HG02884 (cell line): ENCODE results near the gene FAM25A.
A peak's percentile ranks its signal among the peaks of the same experiment; 100 is the strongest.
"Not testable (repeated sequence)": the region's sequence is repeated elsewhere in the genome, so short reads cannot be mapped to it uniquely, and the experiment has no call there.

ENCODE experiments used
- ATAC-seq: cut with Tn5 transposase; IDR thresholded peaks from one replicate; pipeline ENCODE4 v1.9.1; 2021; ENCODE audit warnings: mild to moderate bottlenecking, moderate library complexity; ENCODE audit not compliant: unreplicated experiment

Gene FAM25A

GRCh38 chr10:87009134-87009696 is 10.9 kb upstream of the FAM25A start:
- ATAC-seq: not testable (repeated sequence)

DNA sequence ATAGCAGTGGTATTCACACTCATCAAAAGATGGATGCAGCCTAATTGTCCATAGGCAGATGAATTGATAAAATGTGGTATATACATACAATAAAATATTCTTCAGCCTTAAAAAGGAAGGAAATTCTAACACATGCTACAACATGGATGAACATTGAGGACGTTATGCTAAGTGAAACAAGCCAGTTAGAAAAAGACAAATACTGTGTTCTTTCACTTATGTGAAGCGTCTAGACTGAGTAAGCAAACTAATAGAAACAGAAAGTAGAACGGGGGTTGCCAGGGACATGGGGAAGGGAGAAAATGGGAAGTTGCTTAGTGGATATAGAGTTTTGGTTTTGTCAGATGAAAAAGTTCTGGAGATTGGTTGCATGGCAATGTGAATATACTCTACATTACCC is 6.6 kb upstream of the FAM25A start:
- not testable (repeated sequence) for ATAC-seq

DNA sequence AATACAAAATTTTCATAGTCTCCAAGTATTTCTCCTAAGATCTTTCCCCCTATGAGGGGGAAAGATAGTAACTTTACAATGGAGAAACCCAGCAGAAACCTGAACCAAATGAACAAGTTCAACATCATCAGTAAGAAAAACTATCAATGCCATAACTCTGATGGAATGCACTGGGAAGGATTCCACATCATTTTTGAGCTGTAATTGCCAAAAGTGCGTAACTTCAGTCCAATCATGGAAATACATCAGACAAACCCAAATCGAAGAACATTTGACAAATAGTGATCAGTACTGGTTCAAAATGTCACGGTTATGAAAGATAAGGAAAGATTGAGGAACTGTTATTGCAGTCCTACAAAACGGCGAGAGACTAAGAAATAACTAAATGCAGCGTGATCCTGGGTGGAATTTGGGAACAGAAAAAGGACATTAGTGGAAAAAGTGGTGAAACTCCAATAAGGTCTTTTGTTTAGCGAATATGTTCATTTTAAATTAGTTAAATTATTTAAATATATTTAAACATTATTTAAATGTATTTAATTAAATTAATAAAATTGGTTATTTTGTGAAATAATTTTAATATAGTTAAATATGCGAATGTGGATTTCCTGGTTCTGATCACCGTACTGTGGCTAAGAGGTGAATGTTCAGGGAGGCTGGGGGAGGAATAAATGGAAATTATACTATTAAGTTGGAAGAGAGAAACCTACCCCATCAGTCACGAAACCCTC is 4.9 kb upstream of the FAM25A start:
- ATAC-seq: not testable (repeated sequence)

DNA sequence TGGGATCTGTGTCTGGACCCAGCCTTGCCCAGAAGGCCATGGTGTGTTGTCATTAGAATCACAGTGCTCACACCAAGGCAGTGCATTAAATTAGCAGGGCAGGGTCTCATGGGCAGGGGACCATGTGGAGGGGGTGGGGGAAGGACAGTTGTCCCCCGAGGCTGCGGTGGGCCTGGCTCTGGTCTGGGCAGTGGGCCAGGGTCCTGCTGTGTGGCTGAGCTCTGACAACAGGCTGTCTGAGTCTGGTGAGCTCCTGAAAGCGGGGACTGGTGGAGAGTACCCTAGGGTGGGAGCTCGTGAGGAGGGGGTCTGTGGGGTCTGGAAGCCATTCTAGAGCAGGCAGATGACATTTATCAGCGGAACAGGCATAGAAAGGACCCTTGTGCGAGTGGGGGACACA is 2.0 kb upstream of the FAM25A start:
- ATAC-seq: not testable (repeated sequence)

DNA sequence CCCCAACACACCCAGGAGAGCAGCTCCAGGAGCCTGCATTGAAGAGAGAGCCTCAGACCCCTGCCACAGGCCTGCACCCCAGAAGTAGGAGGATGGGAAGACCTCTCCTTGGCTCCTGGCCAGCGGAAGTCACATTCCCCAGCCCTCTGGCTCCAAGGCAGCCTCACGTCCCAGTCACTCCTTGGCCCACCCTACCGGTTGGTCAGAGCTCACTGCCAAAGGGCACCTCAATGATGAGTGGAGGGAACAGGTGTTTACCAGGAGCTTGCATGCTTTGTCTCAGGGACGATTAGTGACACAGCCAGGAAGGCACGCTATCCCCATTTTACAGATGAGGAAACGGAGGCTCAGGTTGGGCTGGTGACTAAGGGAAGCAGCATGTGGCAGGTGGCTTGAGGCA is 1.0 kb upstream of the FAM25A start:
- not testable (repeated sequence) for ATAC-seq

GRCh38 chr10:87019504-87019903 is 590 bp upstream of the FAM25A start:
- ATAC-seq: not testable (repeated sequence)

DNA sequence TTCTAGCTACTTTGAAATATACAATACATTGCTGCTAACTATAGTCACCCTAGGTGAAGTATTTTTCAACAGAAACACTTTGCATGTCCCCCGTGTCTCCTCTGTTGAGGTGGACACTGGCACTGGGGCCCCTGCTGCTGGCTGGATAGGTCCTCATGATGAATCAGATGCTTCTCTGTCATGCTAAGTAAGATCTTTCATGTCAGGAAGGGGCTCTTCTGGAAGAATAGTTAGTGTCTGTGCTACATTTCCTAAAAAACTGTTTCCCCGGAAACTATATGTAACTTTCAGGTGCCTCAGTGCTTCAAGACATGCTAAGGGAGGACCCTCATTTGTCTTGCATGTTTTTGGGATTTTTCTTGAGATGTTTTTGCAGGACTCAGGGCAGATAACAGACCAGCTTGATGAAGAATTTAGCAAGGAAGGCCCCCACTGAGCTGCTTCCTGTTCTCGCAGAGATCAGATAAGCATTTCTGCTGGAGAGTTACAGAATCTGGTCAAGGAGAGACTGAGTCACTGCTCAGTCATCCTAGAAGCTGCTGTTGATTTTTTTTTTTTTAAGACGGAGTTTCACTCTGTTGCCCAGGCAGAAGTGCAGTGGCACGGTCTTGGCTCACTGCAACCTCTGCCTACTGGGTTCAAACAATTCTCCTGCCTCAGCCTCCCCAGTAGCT is 5.3 kb downstream of the FAM25A start:
- not testable (repeated sequence) for ATAC-seq

DNA sequence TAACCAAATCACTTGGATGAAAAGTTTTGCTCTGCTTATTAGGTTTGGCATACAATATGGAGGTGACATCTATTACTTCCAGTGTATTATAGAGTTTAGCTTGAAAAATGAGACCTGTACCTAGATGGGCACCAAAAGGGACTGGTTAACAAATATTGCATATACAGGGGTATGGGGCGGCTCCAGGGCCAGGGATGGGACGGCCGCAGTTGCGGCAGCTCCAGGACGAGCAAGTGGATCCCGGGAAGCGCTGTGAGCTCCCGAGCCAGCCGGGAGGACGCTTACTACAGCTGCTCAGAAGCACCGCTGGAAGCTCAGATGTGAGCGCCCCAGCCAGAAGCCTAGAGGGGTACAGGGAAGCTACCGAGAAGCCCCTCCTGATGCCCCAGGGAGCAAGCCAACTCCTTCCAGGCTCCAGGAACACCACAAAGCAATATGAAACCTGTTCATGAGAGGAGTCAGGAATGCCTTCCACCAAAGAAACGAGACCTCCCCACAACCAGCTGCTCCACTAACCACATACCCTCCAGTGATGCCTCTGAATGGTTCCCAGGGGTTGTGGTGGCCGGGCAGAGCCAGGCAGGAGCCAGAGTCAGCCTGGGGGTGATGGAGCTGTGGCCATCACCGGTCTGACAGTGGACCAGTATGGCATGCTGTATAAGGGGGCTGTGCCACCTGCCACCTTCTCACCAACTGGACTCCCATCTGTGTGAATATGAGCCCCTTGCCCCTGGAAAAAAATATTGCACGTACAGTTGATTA is 6.8 kb downstream of the FAM25A start:
- not testable (repeated sequence) for ATAC-seq

DNA sequence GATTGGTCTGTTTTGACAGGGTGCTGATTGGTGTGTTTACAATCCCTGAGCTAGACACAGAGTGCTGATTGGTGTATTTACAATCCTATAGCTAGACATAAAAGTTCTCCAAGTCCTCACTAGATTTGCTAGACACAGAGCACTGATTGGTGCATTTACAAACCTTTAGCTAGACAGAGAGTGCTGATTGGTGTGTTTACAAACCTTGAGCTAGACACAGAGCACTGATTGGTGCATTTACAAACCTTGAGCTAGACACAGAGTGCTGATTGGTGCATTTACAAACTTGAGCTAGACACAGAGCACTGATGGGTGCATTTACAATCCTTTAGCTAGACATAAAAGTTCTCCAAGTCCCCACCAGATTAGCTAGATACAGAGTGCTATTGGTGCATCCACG is 10.3 kb downstream of the FAM25A start:
- not testable (repeated sequence) for ATAC-seq

DNA sequence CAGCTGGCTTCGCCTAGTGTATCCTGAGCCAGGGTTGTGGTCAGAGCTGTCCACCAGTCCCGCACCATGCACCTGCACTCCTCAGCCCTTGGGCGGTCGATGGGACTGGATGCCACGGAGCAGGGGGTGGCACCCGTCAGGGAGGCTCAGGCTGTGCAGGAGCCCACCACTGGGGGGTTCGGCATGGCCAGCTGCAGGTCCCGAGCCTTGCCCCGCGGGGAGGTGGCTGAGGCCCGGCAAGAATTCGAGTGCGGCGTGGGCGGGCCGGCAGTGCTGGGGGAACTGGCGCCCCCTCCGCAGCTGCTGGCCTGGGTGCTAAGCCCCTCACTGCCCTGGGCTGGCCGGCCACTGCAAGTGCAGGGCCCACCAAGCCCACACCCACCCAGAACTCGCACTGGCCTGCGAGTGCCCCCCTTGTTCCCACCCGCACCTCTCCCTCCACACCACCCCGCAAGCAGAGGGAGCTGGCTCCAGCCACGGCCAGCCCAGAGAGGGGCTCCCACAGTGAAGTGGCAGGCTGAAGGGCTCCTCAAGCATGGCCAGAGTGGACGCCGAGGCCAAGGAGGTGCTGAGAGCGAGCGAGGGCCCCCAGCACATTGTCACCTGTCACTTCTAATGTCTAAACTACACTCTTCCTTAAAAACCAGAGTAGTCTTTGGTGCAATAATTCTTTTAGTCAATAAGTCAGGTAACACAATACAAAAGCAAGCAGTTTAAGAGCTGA is 11.0 kb downstream of the FAM25A start:
- ATAC-seq: no peak

DNA sequence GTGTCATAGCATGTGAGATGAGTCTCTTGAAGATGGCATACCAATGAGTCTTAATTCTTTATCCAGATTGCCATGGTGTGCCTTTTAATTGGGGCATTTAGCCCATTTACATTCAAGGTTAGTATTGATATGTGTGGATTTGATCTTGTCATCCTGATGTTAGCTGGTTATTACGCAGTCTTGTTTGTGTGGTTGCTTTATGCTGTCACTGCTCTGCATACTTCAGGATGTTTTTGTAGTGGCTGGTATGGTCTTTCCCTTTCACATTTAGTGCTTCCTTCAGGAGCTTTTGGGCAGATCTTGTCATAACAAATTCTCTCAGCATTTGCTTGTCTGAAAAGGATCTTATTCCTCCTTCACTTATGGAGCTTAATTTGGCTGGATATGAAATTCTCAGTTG is 16.5 kb downstream of the FAM25A start:
- no peak for ATAC-seq

DNA sequence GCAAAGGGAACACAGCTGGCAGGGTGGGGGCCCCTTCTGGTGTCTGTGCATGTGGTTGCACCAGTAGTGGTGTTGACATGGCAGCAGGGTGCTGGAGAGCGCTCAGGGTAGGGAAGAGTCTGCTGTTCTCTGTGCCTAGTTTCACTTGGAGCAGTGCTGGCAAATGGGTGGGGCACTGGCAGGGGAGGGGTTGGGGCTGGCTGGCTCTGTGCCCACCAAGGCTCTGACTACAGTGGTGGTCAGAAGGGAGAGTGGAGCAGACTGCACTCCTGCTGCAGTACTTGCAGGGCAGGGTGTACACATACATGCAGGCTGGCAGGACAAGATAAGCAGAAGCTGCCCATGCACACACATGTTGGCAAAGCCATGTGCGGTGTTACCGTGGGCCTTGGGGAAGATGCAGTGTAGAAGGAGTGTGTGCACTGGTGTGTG is 18.2 kb downstream of the FAM25A start:
- ATAC-seq: no peak

DNA sequence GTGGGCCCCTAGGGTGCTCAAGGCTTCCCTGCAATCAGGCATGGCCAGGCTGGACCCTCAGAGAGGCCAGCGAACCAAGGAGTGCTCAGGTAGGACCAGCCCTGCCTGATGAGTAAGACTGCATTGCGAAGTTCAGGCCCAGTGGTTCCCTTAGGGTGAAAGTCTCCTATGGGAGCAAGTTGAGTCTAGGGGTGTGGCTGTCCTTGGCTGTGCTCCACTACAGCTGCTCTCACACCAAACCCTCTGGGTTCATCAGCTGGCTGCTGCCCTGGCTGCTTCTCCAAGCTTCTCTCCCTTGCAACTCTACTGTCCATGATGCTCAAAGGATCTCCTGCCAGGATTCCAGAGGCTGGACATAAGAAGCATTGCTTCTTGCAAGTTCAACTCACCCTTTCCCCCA is 18.7 kb downstream of the FAM25A start:
- ATAC-seq: no peak

DNA sequence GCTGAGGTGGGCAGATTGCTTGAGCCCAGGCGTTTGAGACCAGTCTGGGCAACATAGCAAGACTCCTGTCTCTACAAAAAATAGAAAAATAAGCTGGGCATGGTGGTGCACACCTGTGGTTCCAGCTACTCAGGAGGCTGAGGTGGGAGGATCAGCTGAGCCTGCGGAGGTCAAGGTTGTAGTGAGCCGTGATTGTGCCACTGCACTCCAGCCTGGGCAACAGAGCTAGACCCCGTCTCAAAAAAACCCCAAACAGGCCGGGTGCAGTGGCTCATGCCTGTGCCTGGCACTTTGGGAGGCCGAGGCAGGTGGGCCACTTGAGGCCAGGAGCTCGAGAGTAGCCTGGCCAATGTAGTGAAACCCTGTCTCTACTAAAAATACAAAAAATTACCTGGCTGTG is 23.5 kb downstream of the FAM25A start:
- ATAC-seq: not testable (repeated sequence)

DNA sequence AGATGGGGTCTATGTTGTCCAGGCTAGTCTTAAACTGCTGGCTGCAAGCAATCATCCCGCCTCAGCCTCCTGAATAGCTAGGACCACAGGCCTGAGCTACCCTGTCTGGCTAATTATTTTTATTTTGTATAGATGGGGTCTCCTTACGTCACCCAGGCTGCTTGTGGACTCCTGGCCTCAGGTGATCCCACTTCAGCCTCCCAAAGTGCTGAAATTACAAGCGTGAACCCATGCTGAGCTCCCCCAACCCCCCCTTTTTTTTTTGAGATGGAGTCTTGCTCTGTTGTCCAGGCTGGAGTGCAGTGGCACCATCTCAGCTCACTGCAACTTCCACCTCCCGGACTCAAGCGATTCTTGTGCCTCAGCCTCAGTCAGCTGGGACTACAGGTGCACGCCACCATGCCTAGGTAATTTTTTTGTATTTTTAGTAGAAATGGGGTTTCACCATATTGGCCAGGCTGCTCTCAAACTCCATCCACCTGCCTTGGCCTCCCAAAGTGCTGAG is 25.4 kb downstream of the FAM25A start:
- no peak for ATAC-seq

GRCh38 chr10:87053111-87053510 is 33.0 kb downstream of the FAM25A start:
- no peak for ATAC-seq

- no peak for ATAC-seq
These were observed 33.6 kb downstream of the FAM25A start for GRCh38 chr10:87053577-87054181.

- ATAC-seq: peak; percentile 47
These were observed 34.5 kb downstream of the FAM25A start for GRCh38 chr10:87054373-87055295.

DNA sequence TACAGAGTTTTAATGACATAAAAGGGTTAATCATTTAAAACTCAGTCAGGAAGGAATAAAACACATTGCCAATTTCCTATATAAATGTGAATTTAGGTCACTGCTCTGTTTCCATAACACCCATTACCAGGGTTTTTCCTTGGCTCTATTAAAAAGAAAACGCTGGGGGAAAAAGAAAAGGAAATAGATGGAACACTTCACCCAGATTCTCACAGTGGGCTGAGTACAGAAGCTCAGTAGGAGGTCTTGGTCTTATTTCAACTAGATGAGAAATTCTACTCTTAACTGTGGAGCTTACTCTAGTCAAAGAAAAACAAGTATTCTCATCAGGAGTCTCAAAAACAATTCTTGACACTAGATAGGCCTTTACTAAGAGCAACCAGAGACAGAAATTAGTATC is 38.1 kb downstream of the FAM25A start:
- no peak for ATAC-seq
